ENCODE results near the gene SLC28A2.
"Not testable (repeated sequence)": the region's sequence is repeated elsewhere in the genome, so short reads cannot be mapped to it uniquely, and the experiment has no call there.

Gene SLC28A2

DNA sequence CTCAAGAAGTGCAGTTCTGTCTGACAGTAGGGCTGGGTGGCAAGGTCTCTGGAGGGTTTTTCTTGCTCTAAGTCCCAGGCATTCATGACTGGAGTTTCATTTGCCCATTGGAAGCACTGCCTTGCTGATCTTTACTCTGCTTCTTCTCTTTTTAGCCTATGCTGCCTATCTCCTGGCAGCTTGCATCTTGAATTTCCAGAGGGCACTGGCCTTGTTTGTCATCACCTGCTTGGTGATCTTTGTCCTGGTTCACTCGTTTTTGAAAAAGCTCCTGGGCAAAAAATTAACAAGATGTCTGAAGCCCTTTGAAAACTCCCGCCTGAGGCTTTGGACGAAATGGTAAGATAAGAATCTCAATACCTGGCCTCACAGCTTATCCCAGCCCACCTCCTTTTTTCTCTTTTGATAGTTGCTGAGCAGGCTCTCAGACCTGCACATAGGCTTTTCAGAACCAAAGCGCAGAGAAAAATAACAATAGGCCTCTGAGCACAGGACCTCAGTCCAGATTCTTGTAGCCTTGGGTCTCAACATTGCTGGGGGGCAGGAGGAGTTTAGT lies 10.9 kb downstream of the SLC28A2 start:
- DNase-seq (ENCODE audit: low spot score) = no peak

DNA sequence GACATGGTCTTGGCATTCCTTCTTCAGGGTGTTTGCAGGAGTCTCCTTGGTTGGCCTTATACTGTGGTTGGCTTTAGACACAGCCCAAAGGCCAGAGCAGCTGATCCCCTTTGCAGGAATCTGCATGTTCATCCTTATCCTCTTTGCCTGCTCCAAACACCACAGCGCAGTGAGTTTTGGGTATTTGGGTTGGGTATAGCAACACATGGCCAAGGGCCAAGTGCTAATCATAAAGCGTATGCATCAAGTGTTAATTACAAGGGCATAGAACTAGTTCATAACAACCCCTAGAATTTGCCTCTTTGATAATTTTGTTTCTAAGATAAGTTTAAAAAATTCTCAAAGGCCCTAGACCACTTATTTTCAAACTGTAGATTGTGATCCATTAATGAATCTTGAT lies 11.8 kb downstream of the SLC28A2 start:
- no peak for DNase-seq (ENCODE audit: low spot score)

DNA sequence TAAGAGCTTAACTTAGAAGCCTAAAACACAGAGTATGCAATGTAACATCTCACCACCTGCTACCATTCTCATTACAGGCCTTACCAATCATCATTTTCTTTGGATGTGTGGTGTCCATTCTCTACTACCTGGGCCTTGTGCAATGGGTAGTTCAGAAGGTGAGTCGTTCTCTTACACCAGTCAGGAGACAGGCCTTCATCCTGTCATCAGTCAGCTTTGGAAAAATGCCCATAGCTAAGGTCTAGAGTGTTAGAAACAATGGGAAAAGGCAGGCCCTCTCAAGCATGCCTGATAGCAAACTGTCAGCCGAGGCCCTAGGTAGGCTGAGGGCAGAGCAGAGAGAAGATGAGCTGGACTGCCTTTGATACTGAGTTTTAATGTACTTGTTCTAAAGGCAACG lies 13.5 kb downstream of the SLC28A2 start:
- no peak for DNase-seq (ENCODE audit: low spot score)

DNA sequence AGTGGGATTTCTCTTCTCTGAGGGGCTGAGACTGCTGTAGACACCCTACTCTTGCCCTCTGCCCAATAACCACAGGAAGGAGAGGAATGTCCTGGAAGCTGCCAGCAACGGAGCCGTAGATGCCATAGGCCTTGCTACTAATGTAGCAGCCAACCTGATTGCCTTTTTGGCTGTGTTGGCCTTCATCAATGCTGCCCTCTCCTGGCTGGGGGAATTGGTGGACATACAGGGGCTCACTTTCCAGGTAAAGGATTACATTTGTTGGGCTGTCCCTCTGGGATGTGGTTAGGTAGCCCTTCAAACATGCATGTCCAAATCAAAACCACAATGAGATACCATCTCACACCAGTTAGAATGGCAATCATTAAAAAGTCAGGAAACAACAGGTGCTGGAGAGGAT lies 16.1 kb downstream of the SLC28A2 start:
- DNase-seq (ENCODE audit: low spot score) = no peak

DNA sequence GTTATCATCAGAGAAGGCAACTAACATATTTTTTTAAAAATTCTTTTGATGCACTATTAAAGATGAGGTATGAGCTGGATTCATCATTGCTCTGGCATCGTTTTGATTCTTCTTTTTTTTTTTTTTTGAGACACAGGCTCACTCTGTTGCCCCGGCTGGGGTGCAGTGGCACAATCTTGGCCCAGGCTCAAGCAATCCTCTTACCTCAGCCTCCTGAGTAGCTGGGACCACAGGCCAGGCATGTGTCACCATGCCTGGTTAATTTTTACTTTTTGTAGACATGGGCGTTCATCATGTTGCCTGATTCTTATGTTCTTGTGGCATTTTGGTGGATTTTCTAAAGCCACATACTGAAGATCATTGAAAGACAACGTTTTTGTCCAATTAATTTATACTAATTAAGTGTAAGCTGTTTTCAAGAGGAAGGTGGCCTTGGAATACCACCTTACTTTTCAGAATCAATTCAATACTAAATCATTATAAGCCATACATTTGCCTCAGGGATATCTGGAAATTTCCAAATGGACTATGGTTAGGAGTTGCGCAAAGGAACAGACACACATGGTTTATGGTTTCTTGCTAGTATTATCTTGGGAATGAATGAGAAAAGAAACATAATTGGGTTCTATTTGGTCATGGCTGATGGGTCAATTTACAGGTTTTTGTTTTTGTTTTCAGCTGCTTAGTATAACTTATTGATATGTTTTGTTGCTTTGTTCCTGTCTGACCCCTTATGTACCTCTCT lies 22.8 kb downstream of the SLC28A2 start:
- DNase-seq (ENCODE audit: low spot score) = no peak

DNA sequence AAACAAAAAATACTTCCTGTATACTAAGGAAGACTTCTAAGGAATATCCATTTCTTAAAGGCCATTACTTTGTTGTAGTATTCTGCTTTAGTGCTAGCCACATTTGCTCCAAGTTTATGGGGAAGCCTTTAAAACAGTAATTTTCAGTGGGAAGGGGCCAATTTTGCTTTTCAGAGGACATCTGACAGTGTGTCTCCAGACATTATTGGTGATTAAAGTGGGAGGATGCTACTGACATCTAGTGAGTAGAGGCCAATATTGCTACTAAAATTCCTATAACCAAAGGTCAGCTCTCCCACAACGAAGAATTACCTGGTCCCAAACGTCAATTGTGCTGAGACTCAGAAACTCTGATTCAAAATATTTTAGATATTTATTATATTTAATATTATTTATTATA lies 24.8 kb downstream of the SLC28A2 start:
- DNase-seq (ENCODE audit: low spot score) = peak; percentile 14

DNA sequence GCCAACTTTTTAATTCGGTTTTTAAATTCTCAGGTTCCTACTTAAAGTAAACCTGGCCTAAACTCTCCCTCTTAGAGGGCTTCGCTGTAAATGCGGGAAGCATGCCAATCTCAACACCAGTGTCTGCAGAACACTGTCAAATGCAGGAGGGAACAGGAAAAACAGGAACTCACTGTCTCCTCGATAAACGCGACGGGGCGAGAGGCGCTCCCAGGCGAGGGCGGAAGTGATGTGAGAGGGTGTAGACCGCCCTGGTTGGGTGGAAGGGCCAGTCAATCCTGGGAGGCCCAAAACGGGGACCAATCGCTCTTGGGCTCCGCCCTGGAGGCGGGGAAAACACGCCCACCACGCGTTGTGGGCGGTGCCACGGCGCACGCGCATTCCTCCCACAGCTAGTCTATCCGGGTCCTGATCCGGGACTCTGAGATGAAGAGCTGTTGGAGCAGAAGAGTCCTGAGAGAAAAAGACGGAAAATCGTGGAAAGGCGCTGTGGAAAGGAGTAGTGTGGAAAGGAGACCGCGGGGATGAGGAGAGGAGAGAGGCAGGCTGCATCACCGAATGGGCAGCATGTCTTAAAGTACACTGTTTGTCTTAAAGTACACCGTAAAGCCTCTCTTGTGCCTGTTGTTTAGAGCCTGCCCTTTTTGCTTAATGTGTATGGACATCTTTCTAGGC lies 27.1 kb downstream of the SLC28A2 start:
- DNase-seq (ENCODE audit: low spot score) = peak; percentile 99

DNA sequence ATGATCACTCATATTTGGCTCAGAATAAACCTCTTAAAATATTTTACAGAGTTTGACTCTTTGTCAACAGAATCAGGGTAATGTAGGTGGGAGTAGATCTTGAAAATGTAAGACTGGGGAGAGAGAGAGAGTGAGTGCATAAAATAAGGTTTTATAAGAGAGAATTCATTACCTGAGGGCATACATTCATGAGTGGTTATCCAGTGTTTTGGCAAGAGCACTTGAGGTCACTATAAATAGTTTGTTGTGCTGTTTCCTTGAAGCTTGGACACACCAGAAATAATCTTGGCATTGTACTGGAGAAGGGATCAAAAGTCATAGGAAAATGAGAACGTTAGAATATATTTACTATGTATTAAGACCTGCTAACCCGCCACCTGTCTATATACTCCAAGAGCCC lies 33.4 kb downstream of the SLC28A2 start:
- no peak for DNase-seq (ENCODE audit: low spot score)

DNA sequence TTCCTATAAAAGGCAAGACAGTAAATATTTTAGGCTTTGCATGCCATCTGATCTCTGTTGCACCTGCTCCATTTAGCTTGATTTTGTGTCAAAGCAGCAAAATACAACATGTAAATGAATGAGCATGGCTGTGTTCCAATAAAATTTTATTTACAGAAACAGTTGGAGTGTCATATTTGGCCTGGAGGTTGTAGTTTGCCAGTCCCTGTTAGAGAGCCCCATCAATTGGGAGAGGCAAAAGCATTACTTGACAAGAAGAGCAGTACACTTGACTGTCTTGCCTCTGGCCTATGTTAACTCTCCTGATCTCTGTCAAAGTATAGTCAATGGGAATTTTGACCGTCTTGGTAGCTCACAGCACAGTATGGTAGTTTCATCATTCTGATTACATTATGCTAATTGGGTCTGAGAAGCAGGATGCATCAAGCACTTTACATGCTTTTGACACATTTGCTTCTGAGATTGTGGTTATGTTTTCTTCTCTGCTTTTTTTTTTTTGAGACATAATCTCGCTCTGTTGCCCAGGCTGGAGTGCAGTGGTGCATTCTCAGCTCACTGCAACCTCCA lies 35.4 kb downstream of the SLC28A2 start:
- DNase-seq (ENCODE audit: low spot score) = no peak

DNA sequence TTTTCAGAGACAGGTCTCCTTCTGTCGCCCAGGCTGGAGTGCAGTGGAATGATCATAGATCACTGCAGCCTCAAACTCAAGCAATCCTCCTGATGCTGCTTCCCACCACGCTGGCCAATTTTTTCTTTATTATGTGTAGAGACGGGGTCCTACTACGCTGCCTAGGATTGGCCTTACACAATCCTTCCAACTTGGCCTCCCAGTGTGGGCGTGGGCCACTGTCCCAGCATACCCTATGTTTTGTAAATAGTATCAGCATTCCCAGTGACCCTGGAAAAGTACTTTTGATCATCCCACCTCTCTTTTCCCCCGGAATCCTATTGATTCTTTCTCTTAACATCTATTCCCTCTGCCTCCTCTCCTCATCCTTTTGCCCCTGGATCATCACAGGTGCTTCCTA lies 36.9 kb downstream of the SLC28A2 start:
- no peak for DNase-seq (ENCODE audit: low spot score)

DNA sequence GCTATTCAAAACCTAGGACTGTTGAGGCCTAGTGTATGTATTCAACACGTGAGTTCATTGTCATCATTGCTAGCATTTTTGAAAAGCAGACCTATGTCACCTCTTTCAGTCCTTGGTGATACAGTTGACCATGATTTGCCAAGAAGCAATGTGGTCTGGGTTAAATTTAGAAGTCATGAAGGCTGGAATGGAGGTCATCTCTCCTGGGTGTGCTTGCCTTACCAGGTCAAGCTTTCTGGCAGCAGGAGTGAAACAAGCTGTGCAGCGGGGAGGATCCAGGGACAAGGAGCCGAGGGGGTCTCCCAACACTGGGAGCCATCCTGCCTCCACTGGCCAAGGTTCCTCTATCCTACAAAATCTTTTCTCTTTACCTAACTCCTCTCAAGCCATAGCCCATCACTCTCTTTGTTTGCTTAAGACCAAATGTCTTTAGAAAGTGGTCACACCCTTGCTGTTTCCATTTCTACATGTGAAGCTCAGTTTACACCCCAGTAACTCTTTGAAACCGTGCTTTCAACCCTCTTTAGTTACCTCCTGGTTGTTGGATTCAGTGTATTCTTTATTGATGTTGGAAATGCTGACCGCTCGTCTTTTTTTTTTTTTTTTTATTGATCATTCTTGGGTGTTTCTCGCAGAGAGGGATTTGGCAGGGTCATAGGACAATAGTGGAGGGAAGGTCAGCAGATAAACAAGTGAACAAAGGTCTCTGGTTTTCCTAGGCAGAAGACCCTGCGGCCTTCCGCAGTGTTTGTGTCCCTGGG lies 40.0 kb downstream of the SLC28A2 start:
- DNase-seq (ENCODE audit: low spot score) = no peak

DNA sequence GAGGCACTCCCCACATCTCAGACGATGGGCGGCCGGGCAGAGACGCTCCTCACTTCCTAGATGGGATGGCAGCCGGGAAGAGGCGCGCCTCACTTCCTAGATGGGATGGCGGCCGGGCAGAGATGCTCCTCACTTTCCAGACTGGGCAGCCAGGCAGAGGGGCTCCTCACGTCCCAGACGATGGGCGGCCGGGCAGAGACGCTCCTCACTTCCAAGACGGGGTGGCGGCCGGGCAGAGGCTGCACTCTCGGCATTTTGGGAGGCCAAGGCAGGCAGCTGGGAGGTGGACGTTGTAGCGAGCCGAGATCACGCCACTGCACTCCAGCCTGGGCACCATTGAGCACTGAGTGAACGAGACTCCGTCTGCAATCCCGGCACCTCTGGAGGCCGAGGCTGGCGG lies 41.3 kb downstream of the SLC28A2 start:
- not testable (repeated sequence) for DNase-seq (ENCODE audit: low spot score)

DNA sequence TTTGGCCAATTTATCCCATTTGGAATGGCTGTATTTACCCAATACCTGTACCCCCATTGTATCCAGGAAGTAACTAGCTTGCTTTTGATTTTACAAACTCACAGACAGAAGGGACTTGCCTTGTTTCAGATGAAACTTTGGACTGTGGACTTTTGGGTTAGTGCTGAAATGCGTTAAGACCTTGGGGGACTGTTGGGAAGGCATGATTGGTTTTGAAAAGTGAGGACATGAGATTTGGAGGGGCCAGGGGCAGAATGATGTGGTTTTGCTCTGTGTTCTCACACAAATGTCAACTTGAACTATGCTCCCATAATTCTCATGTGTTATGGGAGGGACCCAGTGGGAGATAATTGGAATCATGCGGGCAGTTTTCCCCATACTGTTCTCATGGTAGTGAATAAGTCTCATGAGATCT lies 46.9 kb downstream of the SLC28A2 start:
- DNase-seq (ENCODE audit: low spot score) = not testable (repeated sequence)

DNA sequence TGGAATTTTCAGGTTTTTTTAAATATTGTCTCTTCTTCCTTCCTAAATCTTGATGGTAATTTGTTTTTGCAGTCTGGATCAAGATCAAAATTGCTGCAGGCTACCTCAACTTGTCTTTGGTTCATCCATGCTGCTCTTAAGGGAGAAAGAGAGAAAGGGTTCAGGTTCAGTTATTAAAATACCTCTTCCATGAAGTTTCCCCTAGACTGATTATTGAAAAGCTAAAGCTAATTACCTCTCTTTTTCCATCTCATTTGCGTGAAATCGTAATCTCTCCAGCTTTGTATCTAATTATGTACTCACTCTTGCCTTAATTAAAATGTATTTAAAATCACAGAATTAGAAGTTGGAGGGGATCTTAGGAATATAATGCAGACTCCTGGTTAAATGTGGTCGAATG lies 52.7 kb downstream of the SLC28A2 start:
- no peak for DNase-seq (ENCODE audit: low spot score)

DNA sequence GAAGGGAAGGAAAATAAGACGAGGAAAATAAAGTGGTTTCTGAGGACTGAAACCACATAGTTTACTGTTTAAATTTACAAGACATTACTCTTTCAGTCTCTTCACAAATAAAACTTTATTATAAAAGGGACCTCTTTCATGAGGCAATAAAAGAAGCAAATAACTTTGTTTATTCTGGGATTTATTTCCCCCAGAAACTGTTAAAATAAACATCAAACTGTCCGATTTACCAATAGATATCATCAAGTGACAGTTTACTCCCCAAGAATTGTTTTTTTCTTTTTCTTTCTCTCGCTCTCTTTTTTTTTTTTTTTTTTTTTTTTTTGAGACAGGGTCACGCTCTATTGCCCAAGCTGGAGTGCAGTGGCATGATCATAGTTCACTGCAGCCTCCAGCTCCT lies 54.1 kb downstream of the SLC28A2 start:
- DNase-seq (ENCODE audit: low spot score) = no peak

DNA sequence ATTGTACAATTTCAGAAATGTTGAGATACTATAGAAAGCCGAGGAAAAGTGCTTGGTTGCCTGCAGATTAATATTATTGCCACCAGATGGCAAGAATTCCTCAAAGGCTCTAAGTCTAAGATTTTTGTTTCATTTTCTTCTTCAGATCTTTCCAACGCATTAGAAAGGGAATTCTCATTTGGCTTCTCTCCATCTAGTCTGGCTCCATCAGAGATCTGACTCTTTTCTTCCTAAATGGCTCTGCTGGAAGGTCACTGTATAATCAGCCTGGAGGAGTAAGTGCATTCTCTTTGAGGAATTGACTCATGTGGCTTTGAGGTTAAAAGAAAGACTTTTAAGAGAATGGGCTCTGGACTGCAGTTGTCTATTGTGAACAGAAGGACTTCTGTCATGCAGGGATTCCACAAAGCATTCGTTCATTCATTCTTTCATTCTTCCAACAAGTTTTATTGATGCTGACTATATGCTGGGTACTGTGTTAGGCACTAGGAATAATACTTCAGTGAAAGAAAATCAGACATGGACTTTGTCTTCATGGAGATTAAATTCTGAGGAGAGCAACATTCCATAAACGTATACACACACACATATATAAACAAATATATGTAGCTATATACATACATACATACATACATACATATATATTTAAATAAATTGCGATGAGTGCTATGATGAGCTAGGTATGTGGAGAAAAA lies 55.3 kb downstream of the SLC28A2 start:
- peak; percentile 50 for DNase-seq (ENCODE audit: low spot score)

DNA sequence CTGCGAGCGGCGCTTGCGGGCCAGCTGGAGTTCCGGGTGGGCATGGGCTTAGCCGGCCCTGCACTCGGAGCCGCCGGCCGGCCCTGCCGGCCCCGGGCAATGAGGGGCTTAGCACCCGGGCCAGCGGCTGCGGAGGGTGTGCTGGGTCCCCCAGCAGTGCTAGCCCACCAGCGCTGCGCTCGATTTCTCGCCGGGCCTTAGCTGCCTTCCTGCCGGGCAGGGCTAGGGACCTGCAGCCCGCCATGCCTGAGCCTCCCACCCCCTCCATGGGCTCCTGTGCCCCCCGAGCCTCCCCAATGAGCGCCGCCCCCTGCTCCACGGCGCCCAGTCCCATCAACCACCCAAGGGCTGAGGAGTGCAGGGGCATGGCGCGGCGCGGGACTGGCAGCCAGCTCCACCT lies 62.1 kb downstream of the SLC28A2 start:
- not testable (repeated sequence) for DNase-seq (ENCODE audit: low spot score)

DNA sequence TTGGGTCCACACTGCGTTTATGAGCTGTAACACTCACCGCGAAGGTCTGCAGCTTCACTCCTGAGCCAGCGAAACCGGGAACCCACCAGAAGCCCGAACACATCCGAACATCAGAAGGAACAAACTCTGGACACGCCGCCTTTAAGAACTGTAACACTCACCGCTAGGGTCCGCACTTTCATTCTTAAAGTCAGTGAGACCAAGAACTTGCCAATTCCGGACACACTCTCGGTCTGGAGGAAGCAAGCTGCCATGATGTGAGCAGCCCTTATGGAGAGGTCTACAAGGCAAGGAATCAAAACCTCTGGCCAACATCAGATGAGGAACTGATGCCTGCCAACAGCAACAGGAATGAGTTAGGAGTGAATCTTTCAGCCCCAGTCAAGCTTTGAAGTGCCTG lies 62.9 kb downstream of the SLC28A2 start:
- no peak for DNase-seq (ENCODE audit: low spot score)

DNA sequence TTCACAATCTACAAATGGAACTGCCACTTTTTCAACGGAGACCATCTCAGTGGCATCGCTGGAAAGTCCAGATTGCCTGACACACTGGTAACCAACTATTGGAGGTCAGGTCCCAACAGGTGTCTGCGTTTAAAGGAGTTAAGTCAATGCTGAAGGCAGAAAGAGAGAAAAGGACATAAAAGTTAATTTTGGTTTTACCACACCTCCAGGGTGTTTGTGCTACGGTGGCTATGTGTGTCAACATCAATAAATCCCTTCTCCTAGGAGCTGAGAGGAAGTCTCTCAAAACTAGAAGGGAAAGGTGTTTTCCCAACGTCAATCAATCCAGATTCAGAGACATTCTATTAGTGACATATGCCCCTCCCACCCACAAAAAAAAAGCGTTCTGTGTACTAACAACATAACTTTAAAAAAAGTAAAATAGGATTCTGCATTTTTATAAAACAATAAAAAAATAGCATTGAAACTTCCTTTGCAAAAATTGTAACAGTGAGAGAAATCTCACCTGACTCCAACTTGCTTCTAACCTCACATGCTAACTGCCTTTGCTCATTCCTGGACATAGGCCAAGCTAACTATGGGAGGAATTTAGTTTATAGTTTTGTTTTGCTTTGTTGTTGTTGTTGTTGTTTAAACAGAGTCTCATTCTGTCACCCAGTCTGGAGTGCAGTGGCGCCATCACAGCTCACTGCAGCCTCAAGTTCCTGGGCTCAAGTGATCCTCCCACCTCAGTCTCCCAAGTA lies 67.6 kb downstream of the SLC28A2 start:
- DNase-seq (ENCODE audit: low spot score) = no peak

DNA sequence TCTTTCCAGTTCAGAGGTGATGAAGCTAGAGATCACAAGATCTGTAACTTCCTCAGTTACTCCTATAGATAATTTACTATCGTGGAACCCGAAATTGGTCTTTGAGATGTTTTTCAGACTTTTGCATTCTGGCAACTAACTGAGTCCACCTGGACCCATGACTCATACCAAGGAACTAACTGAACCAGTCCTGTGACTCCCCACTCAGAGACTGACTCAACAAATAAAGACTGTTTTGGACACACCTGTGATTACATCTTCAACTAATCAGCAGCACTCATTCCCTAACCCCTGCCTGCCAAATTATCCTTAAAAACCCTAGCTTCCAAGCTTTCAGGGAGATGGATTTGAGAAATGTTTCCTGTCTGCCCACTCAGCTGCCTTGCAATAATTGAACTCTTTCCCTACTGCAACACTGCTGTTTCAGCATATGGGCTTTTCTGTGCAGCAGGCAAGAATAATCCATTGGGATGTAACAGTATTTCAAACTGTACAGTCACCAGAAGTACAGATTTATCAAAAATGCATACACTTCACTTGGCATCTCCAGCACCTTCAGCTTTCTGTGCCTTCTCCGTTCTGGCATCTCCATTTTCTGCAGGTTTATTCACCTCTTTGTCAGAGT lies 68.7 kb downstream of the SLC28A2 start:
- peak; percentile 38 for DNase-seq (ENCODE audit: low spot score)

DNA sequence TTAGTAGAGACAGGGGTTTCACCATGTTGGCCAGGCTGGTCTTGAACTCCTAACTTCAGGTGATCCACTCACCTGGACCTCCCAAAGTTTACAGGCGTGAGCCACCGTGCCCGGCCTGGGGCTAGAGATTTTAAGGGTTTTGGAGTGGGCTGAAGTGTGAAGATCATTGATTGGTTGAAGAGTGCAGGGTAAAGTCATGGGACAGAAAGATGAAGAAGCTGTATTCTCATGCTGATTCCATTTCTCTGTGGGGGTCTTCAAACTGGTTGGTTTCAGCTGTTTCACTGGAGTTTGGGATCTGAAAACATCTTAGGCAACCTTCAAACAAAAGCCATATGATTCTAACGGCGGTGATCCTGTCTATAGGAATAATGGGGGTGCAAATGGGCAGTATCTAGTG lies 74.2 kb downstream of the SLC28A2 start:
- no peak for DNase-seq (ENCODE audit: low spot score)

All from putamen (tissue), 1 donor.